HCT116 (cell line): ENCODE results near the gene ANKRD13C.

Experiments
- CTCF ChIP-seq, 3 experiments: fragments of 200-600 bp in 1 of 3; sonication (generic) in 1 of 3; IDR thresholded peaks in 2 of 3; conservative IDR thresholded peaks in 1 of 3; 2 replicates each; pipeline ENCODE4 v1.5.1; 2012 to 2017; ENCODE audit warnings: low read depth in 2 of 3, low read length in 2 of 3, antibody characterized with exemption in 1 of 3, borderline replicate concordance in 1 of 3, control low read depth in 1 of 3, mild to moderate bottlenecking in 1 of 3, mixed read lengths in 1 of 3, mixed run types in 1 of 3, moderate library complexity in 1 of 3; ENCODE audit not compliant: insufficient read depth in 1 of 3
- EZH2phosphoT487 ChIP-seq: fragments of 200-600 bp; IDR thresholded peaks from 2 replicates; pipeline ENCODE4 v1.6.1; 2018; ENCODE audit warnings: antibody characterized with exemption, borderline replicate concordance
- POLR2A ChIP-seq: IDR thresholded peaks from 2 replicates; pipeline ENCODE4 v1.7.0; 2011; ENCODE audit warnings: borderline replicate concordance; ENCODE audit not compliant: insufficient read depth, insufficient read length; ENCODE audit errors: extremely low read depth
- POLR2AphosphoS5 ChIP-seq: IDR thresholded peaks from 2 replicates; pipeline ENCODE4 v1.6.1; 2011; ENCODE audit warnings: mild to moderate bottlenecking, low read depth, low read length, moderate library complexity
- YY1 ChIP-seq: IDR thresholded peaks from 2 replicates; pipeline ENCODE4 v1.6.1; 2011; ENCODE audit warnings: low read length, low read depth, moderate library complexity, mild to moderate bottlenecking; ENCODE audit not compliant: insufficient replicate concordance; ENCODE audit errors: extremely low read depth
- ZNF274 ChIP-seq: fragments of 200-500 bp; sonication (Bioruptor generic); IDR thresholded peaks from 2 replicates; pipeline ENCODE4 v1.6.1; 2014; ENCODE audit warnings: mild to moderate bottlenecking, low read depth, low read length, inconsistent platforms

DNA sequence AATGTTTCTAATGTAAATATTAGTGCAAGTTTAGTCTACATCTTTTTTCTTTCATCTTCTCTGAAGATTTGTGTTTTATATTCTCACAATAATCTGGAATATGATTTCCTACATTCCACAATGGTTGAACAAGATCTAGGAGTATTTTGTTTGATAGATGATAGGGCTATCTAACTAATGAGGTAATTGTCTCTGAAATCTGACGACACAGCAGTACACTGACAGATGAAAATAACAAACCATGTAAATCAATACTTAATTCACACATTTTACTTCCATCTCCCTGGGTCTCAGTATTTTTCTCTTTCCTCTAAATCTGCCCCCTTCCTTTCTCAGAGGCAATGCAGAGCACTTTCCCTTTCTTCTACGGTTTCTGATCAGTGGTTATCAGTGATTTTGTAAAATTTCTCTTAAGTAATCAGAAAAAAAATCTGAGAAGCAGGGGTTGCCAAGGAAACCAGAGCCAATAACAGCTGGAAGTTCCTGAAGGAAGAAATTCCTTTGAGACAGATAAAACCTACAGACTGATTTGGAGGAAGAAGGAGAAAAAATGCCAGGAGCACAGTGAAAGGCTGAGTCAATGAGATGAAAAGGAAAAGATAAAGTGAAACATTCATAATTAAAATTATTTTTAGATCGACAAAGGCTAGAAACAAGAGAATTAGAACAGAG lies 7.3 kb upstream of the ANKRD13C start:
- TF ChIP-seq CTCF (IDR thresholded peaks at IDR 0.05 in 2 of 3, conservative IDR thresholded peaks at IDR 0.05 in 1 of 3; ENCODE audit: borderline replicate concordance in 1 of 3, insufficient read depth in 1 of 3, low read depth in 2 of 3, low read length in 2 of 3) = no peak
- TF ChIP-seq POLR2A = no peak
- TF ChIP-seq ZNF274 = no peak
- TF ChIP-seq POLR2AphosphoS5 = no peak
- TF ChIP-seq EZH2phosphoT487 = no peak
- TF ChIP-seq YY1 = no peak
